K562 (cell line): ENCODE results near the gene ATXN10. TPM values are rescaled to one million over a fixed set of nuclear protein-coding genes. Genes with fewer than 3 reads are reported as not detected.

Experiments used
- ATAC-seq: fragments of 200-7000 bp; cut with Tn5 transposase; 3 replicates; pipeline ENCODE4 v1.9.1; 2020; ENCODE audit warnings: moderate library complexity
- BruUV-seq: library from RNA; stranded (reverse); fragments of 400-500 nt; replicated peaks from 2 replicates; lab custom pipeline; 2021; lab: Mats Ljungman, UMichigan
- CTCF ChIA-PET: fragments of 300-600 bp; formaldehyde crosslinking; extraction: SDS; loops from one replicate; lab custom pipeline; 2021; ENCODE audit warnings: low intra/inter-chr PET ratio; lab: Yijun Ruan, JAX
- POLR2A ChIA-PET: fragments of 300-600, 350-650 bp; sonication (Branson Sonifier 250); formaldehyde crosslinking; extraction: SDS; loops from one replicate; lab custom pipeline; 2021; ENCODE audit warnings: antibody characterized with exemption, inconsistent platforms; lab: Yijun Ruan, JAX
- DNase-seq, 4 experiments: peaks; one replicate each; pipeline versions ENCODE4 v3.0.0 to v3.0.0-alpha.2; 2011 to 2018; ENCODE audit warnings: low spot score in 3 of 4, mixed read lengths in 3 of 4; ENCODE audit errors: extremely low read depth in 1 of 4
- FAIRE-seq: peaks from 2 replicates; lab custom pipeline; 2011; peaks lifted over from hg19 to GRCh38; lab: Jason Lieb, UNC
- H2AFZ ChIP-seq: 2 replicates; pipeline ENCODE4 v1.6.0; 2011; ENCODE audit warnings: low read depth, low read length, control low read depth, inconsistent platforms
- H3K27ac ChIP-seq: fragments of 200-600 bp; 3 replicates; pipeline ENCODE4 v1.8.0; 2011; ENCODE audit warnings: low read depth, mild to moderate bottlenecking, control low read depth, inconsistent platforms, low read length, moderate library complexity, mixed read lengths; ENCODE audit errors: extremely low read depth
- H3K27me3 ChIP-seq, 2 experiments: fragments of 300-600 bp in 1 of 2; 2 replicates in 1 of 2; 3 replicates in 1 of 2; pipeline versions ENCODE4 v1.6.0 to v1.8.0; 2011; ENCODE audit warnings: inconsistent platforms in 2 of 2, low read length in 2 of 2, mild to moderate bottlenecking in 1 of 2, mixed read lengths in 1 of 2, moderate library complexity in 1 of 2; ENCODE audit not compliant: control insufficient read depth in 2 of 2, insufficient read depth in 2 of 2
- H3K36me3 ChIP-seq: fragments of 300-600 bp; 3 replicates; pipeline ENCODE4 v1.8.0; 2011; ENCODE audit warnings: mild to moderate bottlenecking, low read length, inconsistent platforms; ENCODE audit not compliant: control insufficient read depth, insufficient read depth
- H3K4me1 ChIP-seq, 2 experiments: fragments of 200-600 bp in 1 of 2; replicated peaks in 1 of 2; 2 replicates in 1 of 2; 3 replicates in 1 of 2; pipeline versions ENCODE4 v1.5.1 to v1.8.0; 2011; ENCODE audit warnings: inconsistent platforms in 2 of 2, low read length in 2 of 2, mild to moderate bottlenecking in 1 of 2, mixed read lengths in 1 of 2, moderate library complexity in 1 of 2; ENCODE audit not compliant: control insufficient read depth in 2 of 2, insufficient read depth in 2 of 2
- H3K4me2 ChIP-seq: 2 replicates; pipeline ENCODE4 v1.6.1; 2011; ENCODE audit warnings: low read length, control low read depth, inconsistent platforms, mixed read lengths; ENCODE audit not compliant: insufficient read depth
- H3K4me3 ChIP-seq: fragments of 200-600 bp; sonication (generic), shearing (Covaris generic); 2 replicates; pipeline ENCODE4 v1.5.1; 2016; ENCODE audit warnings: control low read depth, inconsistent platforms
- H3K79me2 ChIP-seq: fragments of 200-600 bp; 3 replicates; pipeline ENCODE4 v1.8.0; 2011; ENCODE audit warnings: low read length, inconsistent platforms; ENCODE audit not compliant: control insufficient read depth, insufficient read depth
- H3K9ac ChIP-seq, 2 experiments: 2 replicates each; pipeline versions ENCODE4 v1.6.0 to v1.6.1; 2011; ENCODE audit warnings: low read depth in 2 of 2, low read length in 2 of 2, control low read depth in 1 of 2, inconsistent platforms in 1 of 2, mild to moderate bottlenecking in 1 of 2, mixed read lengths in 1 of 2; ENCODE audit not compliant: insufficient read depth in 1 of 2
- H3K9me1 ChIP-seq: one replicate; pipeline ENCODE4 v1.6.0; 2011; ENCODE audit warnings: inconsistent platforms, mild to moderate bottlenecking, low read length, moderate library complexity; ENCODE audit not compliant: control insufficient read depth, insufficient read depth
- H3K9me3 ChIP-seq: replicated peaks from 2 replicates; pipeline ENCODE4 v1.5.1; 2011; ENCODE audit warnings: low read depth, low read length, inconsistent platforms; ENCODE audit not compliant: control insufficient read depth, insufficient read depth
- H4K20me1 ChIP-seq: replicated peaks from 2 replicates; pipeline ENCODE4 v1.6.1; 2011; ENCODE audit warnings: low read length, inconsistent platforms, mixed read lengths; ENCODE audit not compliant: control insufficient read depth, insufficient read depth
- CEBPB ChIP-seq: fragments of 450-650 bp; IDR thresholded peaks from 2 replicates; pipeline ENCODE4 v1.6.1; 2016; ENCODE audit warnings: missing genetic modification characterization, missing compliant biosample characterization
- CEBPG ChIP-seq, 3 experiments: fragments of 200-800 bp in 1 of 3; sonication (Bioruptor generic) in 1 of 3; sonication (generic) in 1 of 3; formaldehyde crosslinking in 1 of 3; IDR thresholded peaks in 2 of 3; conservative IDR thresholded peaks in 1 of 3; 2 replicates each; pipeline versions ENCODE4 v1.6.1 to v1.8.0; 2016 to 2022; ENCODE audit warnings: missing compliant biosample characterization in 2 of 3, missing genetic modification characterization in 2 of 3, mild to moderate bottlenecking in 1 of 3, missing genetic modification reagents in 1 of 3
- FOXA3 ChIP-seq, 2 experiments: fragments of 450-650 bp in 1 of 2; sonication (generic) in 1 of 2; formaldehyde crosslinking; IDR thresholded peaks in 1 of 2; conservative IDR thresholded peaks in 1 of 2; 2 replicates each; pipeline versions ENCODE4 v1.4.0 to v1.8.0; 2020 to 2022; ENCODE audit warnings: mild to moderate bottlenecking in 2 of 2, missing genetic modification reagents in 1 of 2
- KDM4B ChIP-seq, 2 experiments: fragments of 450-650 bp in 1 of 2; sonication (generic) in 1 of 2; IDR thresholded peaks; 2 replicates each; pipeline ENCODE4 v1.6.1; 2016 to 2017; ENCODE audit warnings: borderline replicate concordance in 2 of 2, antibody characterized with exemption in 1 of 2, low read depth in 1 of 2, mild to moderate bottlenecking in 1 of 2
- LEF1 ChIP-seq: fragments of 450-650 bp; IDR thresholded peaks from 2 replicates; pipeline ENCODE4 v1.6.1; 2016; ENCODE audit warnings: mild to moderate bottlenecking
- NRF1 ChIP-seq, 2 experiments: fragments of 450-650 bp; IDR thresholded peaks in 1 of 2; conservative IDR thresholded peaks in 1 of 2; 2 replicates each; pipeline ENCODE4 v1.6.1; 2014; ENCODE audit warnings: mild to moderate bottlenecking in 2 of 2
- SLC30A9 ChIP-seq: fragments of 250-450 bp; sonication (Bioruptor Pico); IDR thresholded peaks from 2 replicates; pipeline ENCODE4 v1.8.0; 2022; ENCODE audit warnings: mild to moderate bottlenecking, moderate library complexity
- ZNF668 ChIP-seq: fragments of 250-450 bp; sonication (Bioruptor Pico); IDR thresholded peaks from 2 replicates; pipeline ENCODE4 v1.8.0; 2022; ENCODE audit warnings: mild to moderate bottlenecking, inconsistent platforms
- WGBS: fragments of 100-300 bp; shearing (Covaris generic); methylation state at CpG from one replicate; pipeline ENCODE4 v1.1.6; 2016; ENCODE audit warnings: low coverage, mixed read lengths; ENCODE audit not compliant: insufficient coverage; ENCODE audit errors: missing lambda C conversion rate; 5-methylcytosine and 5-hydroxymethylcytosine counted together
- in situ Hi-C: fragments of 300-500 bp; cut with MboI; formaldehyde crosslinking; loops from 4 replicates; pipeline ENCODE4 v1.15.0; 2018; ENCODE audit warnings: inconsistent platforms, mixed read lengths
- intact Hi-C: fragments of 100-400 bp; cut with micrococcal nuclease; formaldehyde crosslinking; loops from 2 replicates; pipeline ENCODE4 v1.14.2; 2022
- polyA plus RNA-seq, 8 experiments: library from polyadenylated mRNA; depleted of rRNA in 4 of 8; stranded (reverse) in 5 of 8; unstranded in 3 of 8; fragments of >200 nt; fragmentation: Nextera tagmentation in 2 of 8; fragmentation: Illumina TruSeq in 1 of 8; extraction: Ambion mirVana in 2 of 8; extraction: Trizol in 1 of 8; gene quantifications; 2 replicates each; pipeline versions ENCODE4 v1.2.1 to v1.2.3, GENCODE V29; 2011 to 2014; ENCODE audit warnings: inconsistent platforms in 1 of 8, missing spikeins in 1 of 8
- total RNA-seq, 7 experiments: library from RNA; depleted of rRNA in 6 of 7; stranded (reverse); fragments of >200 nt in 6 of 7; fragmentation: Illumina TruSeq in 2 of 7; extraction: Trizol in 2 of 7; gene quantifications; 2 replicates each; pipeline versions ENCODE4 v1.2.1 to v1.2.3, GENCODE V29; 2011 to 2021; ENCODE audit warnings: low replicate concordance in 1 of 7

ATXN10 gene
- total and polyA plus RNA-seq, 9 of the 15 experiments (the other 6 are each of a cell fraction or from before 2014, with no cell fraction given) = 11.5 to 190 (median 33.6) TPM

- Histone ChIP-seq H3K9me3 (no peaks in the 10 kb centered on the region), H3K36me3 (peaks cover 40% of the 10 kb centered on the region; the same call in 2 of the 3 replicates), H3K27me3 (no peaks in the 10 kb centered on the region), H2AFZ (no peak overlapping the region), H3K79me2 (no peaks in the 10 kb centered on the region), H3K9me1 (no peaks in the 10 kb centered on the region), H3K4me1 (no peaks in the 10 kb centered on the region), H3K9ac (no peak overlapping the region), H3K27ac (no peak overlapping the region), H3K4me2 (no peak overlapping the region), H3K4me3 (no peak overlapping the region), H4K20me1 (no peaks in the 10 kb centered on the region)
- no peak for FAIRE-seq
- POLR2A ChIA-PET = no interaction called here
- CTCF ChIA-PET = no interaction called here
- ATAC-seq = no peak
- intact Hi-C loops (no loop called here), in situ Hi-C loops (no loop called here)
- WGBS = 85% methylated on average over 3 of the region's 3 CpGs
- DNase-seq = no peak
- no TSS peak for BruUV-seq
- no peak for TF ChIP-seq SLC30A9
- TF ChIP-seq ZNF668 (CRISPR knock-in tag) = no peak
These were observed 68.6 kb downstream of the ATXN10 start for GRCh38 chr22:45740236-45740635.

- Histone ChIP-seq H2AFZ (no peak overlapping the region), H3K4me2 (no peak overlapping the region), H3K27me3 (no peaks in the 10 kb centered on the region), H3K27ac (no peak overlapping the region), H3K9ac (no peak overlapping the region), H3K36me3 (peaks cover 38% of the 10 kb centered on the region; the same call in 2 of the 3 replicates), H3K9me3 (no peaks in the 10 kb centered on the region), H3K79me2 (no peaks in the 10 kb centered on the region), H4K20me1 (no peaks in the 10 kb centered on the region), H3K4me3 (no peak overlapping the region), H3K9me1 (no peaks in the 10 kb centered on the region), H3K4me1 (no peaks in the 10 kb centered on the region)
- in situ Hi-C loops = no loop called here
- POLR2A ChIA-PET = no interaction called here
- TF ChIP-seq CEBPB (tag) = peak; percentile 96
- peak in 1 of 2 experiments; percentile 84; a peak in 2 of 4 replicates for TF ChIP-seq FOXA3 (CRISPR knock-in tag; conservative IDR thresholded peaks at IDR 0.05 in 1 of 2, IDR thresholded peaks at IDR 0.05 in 1 of 2)
- peak in 1 of 2 experiments; percentile 18; a peak in 1 of 4 replicates for TF ChIP-seq NRF1 (conservative IDR thresholded peaks at IDR 0.05 in 1 of 2, IDR thresholded peaks at IDR 0.05 in 1 of 2)
- TF ChIP-seq LEF1 = no peak
- no peak for TF ChIP-seq KDM4B (IDR thresholded peaks at IDR 0.05; ENCODE audit: borderline replicate concordance in 2 of 2, low read depth in 1 of 2)
- TF ChIP-seq CEBPG (CRISPR knock-in tag; IDR thresholded peaks at IDR 0.05) = no peak
- peak; percentile 70 to 78 for TF ChIP-seq CEBPG (tag; conservative IDR thresholded peaks at IDR 0.05 in 1 of 2, IDR thresholded peaks at IDR 0.05 in 1 of 2)
- WGBS = 81% methylated on average over 8 of the region's 8 CpGs
- CTCF ChIA-PET = no interaction called here
- DNase-seq (peak in 1 of 4 experiments; percentile 2), ATAC-seq (no peak), FAIRE-seq (no peak)
- intact Hi-C loops = no loop called here
- BruUV-seq = no TSS peak
These were observed 71.3 kb downstream of the ATXN10 start for GRCh38 chr22:45742866-45743450.
